ENCODE measurements around the gene ST7L. TPM values are rescaled to one million over a fixed set of nuclear protein-coding genes. Genes with fewer than 3 reads are reported as not detected.
"Not testable (repeated sequence)": the region's sequence is repeated elsewhere in the genome, so short reads cannot be mapped to it uniquely, and the experiment has no call there.

ST7L gene
- total RNA-seq, 3 donors from 2014 or later (not counting 1 experiment from before 2014, with no cell fraction given), result 23.5 to 32.3 (median 30.1) TPM

GRCh38 chr1:112486063-112486462 lies 132.9 kb downstream of the ST7L start:
- H3K27ac ChIP-seq (ENCODE audit: low read length); DNase-seq; H3K4me1 Mint-ChIP-seq; H3K4me3 ChIP-seq (ENCODE audit: low read length); H3K9me3 Mint-ChIP-seq; H3K9me3 ChIP-seq (ENCODE audit: control insufficient read depth, insufficient read depth, low read length); H3K27me3 ChIP-seq (ENCODE audit: control insufficient read depth, insufficient read depth, low read length); ATAC-seq; intact Hi-C loops (cut with micrococcal nuclease); H3K27ac Mint-ChIP-seq; H3K4me1 ChIP-seq (ENCODE audit: control insufficient read depth, insufficient read depth, low read length); H3K36me3 ChIP-seq (ENCODE audit: control insufficient read depth, insufficient read depth, low read length); H3K36me3 Mint-ChIP-seq; H3K4me3 Mint-ChIP-seq: not testable (repeated sequence)
- peaks cover 9 to 11% of the 10 kb centered on the region in 2 donors for H3K27me3 Mint-ChIP-seq (ENCODE audit: low read depth in 2 of 2)
- no CpG with 5 or more reads among the region's 1 CpG for WGBS (ENCODE audit: insufficient coverage)

DNA sequence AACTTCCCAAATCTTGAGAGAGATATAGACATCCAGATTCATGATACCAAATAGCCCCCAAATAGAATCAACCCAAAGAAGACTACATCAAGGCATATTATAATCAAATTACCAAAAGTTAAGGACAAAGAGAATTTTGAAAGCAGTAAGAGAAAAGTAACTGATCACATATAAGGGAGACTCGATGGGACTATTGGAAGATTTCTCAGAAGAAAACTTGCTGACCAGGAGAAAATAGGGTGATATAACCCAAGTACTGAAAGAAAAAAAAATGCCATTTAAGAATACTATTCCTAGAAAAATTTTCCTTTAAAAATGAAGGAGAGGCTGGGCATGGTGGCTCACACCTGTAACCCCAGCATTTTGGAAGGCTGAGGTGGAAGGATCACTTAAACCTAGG lies 140.6 kb downstream of the ST7L start:
- WGBS (ENCODE audit: insufficient coverage), result 100% methylated on average over 1 of the region's 1 CpG
- Histone ChIP-seq H3K4me1 (ENCODE audit: control insufficient read depth, insufficient read depth, low read length) (no peaks in the 10 kb centered on the region), H3K27ac (ENCODE audit: low read length) (no peak overlapping the region), H3K36me3 (ENCODE audit: control insufficient read depth, insufficient read depth, low read length) (no peaks in the 10 kb centered on the region), H3K27me3 (ENCODE audit: control insufficient read depth, insufficient read depth, low read length) (peaks cover 3% of the 10 kb centered on the region), H3K9me3 (ENCODE audit: control insufficient read depth, insufficient read depth, low read length) (peaks cover 19% of the 10 kb centered on the region), H3K4me3 (ENCODE audit: low read length) (no peak overlapping the region)
- intact Hi-C loops (cut with micrococcal nuclease), result no loop called here
- Mint-ChIP-seq H3K36me3 (peaks cover 17% of the 10 kb centered on the region), H3K4me3 (no peak overlapping the region), H3K27ac (no peak overlapping the region), H3K4me1 (no peaks in the 10 kb centered on the region), H3K9me3 (peaks cover 4 to 13% of the 10 kb centered on the region in 2 donors), H3K27me3 (ENCODE audit: low read depth in 2 of 2) (peaks cover 10 to 29% of the 10 kb centered on the region in 2 donors)
- DNase-seq (no peak), ATAC-seq (no peak)
- TF ChIP-seq, protein P1, sequence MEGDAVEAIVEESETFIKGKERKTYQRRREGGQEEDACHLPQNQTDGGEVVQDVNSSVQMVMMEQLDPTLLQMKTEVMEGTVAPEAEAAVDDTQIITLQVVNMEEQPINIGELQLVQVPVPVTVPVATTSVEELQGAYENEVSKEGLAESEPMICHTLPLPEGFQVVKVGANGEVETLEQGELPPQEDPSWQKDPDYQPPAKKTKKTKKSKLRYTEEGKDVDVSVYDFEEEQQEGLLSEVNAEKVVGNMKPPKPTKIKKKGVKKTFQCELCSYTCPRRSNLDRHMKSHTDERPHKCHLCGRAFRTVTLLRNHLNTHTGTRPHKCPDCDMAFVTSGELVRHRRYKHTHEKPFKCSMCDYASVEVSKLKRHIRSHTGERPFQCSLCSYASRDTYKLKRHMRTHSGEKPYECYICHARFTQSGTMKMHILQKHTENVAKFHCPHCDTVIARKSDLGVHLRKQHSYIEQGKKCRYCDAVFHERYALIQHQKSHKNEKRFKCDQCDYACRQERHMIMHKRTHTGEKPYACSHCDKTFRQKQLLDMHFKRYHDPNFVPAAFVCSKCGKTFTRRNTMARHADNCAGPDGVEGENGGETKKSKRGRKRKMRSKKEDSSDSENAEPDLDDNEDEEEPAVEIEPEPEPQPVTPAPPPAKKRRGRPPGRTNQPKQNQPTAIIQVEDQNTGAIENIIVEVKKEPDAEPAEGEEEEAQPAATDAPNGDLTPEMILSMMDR (IDR thresholded peaks at IDR 0.05), result no peak

- no peak for ATAC-seq
- H3K4me1 ChIP-seq (ENCODE audit: control insufficient read depth, insufficient read depth, low read length), result no peaks in the 10 kb centered on the region
- peaks cover 3% of the 10 kb centered on the region for H3K27me3 ChIP-seq (ENCODE audit: control insufficient read depth, insufficient read depth, low read length)
- Mint-ChIP-seq H3K36me3 (peaks cover 17% of the 10 kb centered on the region), H3K9me3 (peaks cover 4 to 13% of the 10 kb centered on the region in 2 donors), H3K4me1 (no peaks in the 10 kb centered on the region), H3K27ac (no peak overlapping the region), H3K4me3 (no peak overlapping the region), H3K27me3 (ENCODE audit: low read depth in 2 of 2) (peaks cover 10 to 28% of the 10 kb centered on the region in 2 donors)
- no peaks in the 10 kb centered on the region for H3K36me3 ChIP-seq (ENCODE audit: control insufficient read depth, insufficient read depth, low read length)
- no peak overlapping the region for H3K27ac ChIP-seq (ENCODE audit: low read length)
- no peak for DNase-seq
- no peak overlapping the region for H3K4me3 ChIP-seq (ENCODE audit: low read length)
- intact Hi-C loops (cut with micrococcal nuclease), result no loop called here
- peaks cover 19% of the 10 kb centered on the region for H3K9me3 ChIP-seq (ENCODE audit: control insufficient read depth, insufficient read depth, low read length)
- TF ChIP-seq, protein P1 (IDR thresholded peaks at IDR 0.05), result no peak
These were observed 141.4 kb downstream of the ST7L start for GRCh38 chr1:112477550-112477949.

Other genes starting within 250 kb of the ST7L start
- gene CTTNBP2NL, start 222.9 kb downstream of the ST7L start, total RNA-seq, result under 1 TPM; 0.07 to 0.94 (median 0.15) TPM
- gene WNT2B, start 110.2 kb downstream of the ST7L start, total RNA-seq, result under 1 TPM; 0.16 to 0.20 (median 0.18) TPM
- gene CAPZA1, start 691 bp upstream of the ST7L start, total RNA-seq, result 100 to 1,000 TPM; 231 to 244 (median 233) TPM
- gene MOV10, start 55.5 kb upstream of the ST7L start, total RNA-seq, result 100 to 1,000 TPM in 2 of 3 donors, 10 to 100 TPM in 1; 87.9 to 124 (median 119) TPM
- 100 to 1,000 TPM; 161 to 199 (median 195) TPM for gene RHOC, start 88.0 kb upstream of the ST7L start, total RNA-seq
- under 1 TPM in 1 of 3 donors, not detected in 2; 0.26 TPM for gene PPM1J, start 96.2 kb upstream of the ST7L start, total RNA-seq

Data from natural killer cell (primary cell).